ENCODE data around the gene DPYD.
"Not testable (repeated sequence)": the region's sequence is repeated elsewhere in the genome, so short reads cannot be mapped to it uniquely, and the experiment has no call there.

DPYD gene

GRCh38 chr1:97365026-97365425 lies 555.8 kb downstream of the DPYD start:
- DNase-seq (ENCODE audit: low read depth in 2 of 2) = no peak

DNA sequence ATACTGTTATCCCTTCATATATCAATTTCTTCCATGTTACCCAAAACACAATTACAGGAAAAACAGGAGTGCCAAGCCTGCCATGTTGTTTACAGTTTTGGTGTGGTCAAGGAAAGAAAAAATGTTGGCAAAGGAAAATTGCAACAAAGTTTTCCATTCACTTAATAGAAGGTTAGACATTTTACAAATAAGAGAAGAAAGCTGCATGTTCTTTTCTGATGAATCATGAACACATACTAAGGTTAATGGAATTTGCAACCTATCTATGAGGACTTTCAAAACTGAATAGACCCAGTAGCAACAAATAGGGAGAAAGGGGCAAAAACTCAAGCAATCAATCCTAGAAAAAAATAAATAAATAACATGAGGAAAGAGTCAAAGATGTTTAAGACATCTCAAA lies 556.7 kb downstream of the DPYD start:
- DNase-seq (ENCODE audit: low read depth in 2 of 2) = no peak

- no peak for DNase-seq (ENCODE audit: low read depth in 2 of 2)
These were observed 564.5 kb downstream of the DPYD start for GRCh38 chr1:97356309-97356708.

DNA sequence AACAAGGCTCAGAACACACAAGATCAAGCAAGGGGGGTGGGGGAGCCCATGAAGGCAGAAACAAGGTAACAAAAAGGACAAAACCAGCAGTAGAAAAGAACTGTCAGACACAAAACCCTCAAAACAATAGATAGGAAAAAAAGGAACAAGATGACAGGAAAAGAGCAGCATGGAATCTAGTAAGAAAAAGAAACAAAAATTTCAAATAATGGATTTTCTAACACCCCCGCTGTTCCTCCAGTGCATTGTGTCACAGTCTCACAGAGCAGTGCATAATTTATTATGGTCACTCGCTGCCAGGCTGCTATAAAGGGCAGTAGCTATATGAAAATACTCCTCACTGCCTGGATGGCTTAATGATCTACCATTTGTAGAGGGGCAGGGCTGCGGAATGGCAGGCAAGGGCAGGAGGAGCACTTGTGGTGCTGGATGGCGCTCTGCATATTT lies 567.9 kb downstream of the DPYD start:
- no peak for DNase-seq (ENCODE audit: low read depth in 2 of 2)

DNA sequence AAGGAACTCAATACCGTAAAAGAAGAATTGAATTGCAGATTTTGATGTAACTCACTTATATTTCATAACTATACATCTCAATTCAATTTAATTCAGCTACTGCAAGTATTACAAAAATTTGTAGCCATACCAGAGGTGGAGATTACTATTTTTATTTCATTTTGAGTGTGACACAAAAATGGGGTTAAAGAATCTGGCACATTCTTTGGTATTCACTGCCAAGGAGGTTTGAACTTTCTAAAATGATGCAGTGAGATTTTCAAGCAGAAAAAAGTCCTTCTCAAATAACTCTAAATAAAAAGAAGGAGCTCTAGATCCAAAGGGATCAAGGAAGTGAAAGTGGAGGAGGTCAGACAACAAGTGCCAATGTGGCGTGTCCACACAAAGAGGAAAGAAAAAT lies 569.0 kb downstream of the DPYD start:
- DNase-seq (ENCODE audit: low read depth in 2 of 2) = no peak

DNA sequence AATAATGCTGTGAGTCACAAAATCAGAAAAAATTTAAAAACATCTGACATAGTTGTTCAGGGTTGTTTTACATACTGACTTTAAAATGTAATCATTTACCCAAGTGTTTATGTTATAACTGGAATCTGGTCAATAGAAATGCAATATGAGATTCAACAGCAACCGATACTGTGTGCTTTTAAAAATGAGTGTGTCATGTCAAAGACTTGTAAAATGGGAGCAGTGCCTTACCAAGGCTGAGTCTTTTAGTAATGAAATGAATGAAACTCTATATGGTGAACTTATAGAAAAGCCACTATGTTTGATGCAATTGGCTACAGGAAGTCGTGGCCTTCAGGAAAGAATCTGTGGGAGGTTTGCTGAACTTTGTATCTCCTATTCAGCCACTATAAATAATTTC lies 570.2 kb downstream of the DPYD start:
- no peak for DNase-seq (ENCODE audit: low read depth in 2 of 2)

DNA sequence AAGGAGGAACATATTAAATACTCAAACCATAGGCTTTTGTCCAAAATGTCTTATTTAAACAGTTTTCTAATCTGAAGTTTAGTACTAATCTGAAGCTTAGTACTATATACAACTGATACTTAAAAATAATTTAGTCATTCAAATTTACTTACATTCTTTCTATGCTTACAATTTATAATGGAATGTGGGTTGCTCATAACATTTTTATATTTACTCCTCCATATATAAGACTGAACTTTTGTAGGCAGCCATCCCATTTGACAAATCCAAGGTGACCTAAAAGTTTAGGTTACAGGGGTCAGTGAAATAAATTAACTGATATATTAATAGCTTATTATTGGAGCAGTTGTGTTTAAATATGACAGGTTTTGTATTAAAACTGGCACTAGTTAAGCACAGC lies 570.6 kb downstream of the DPYD start:
- DNase-seq (ENCODE audit: low read depth in 2 of 2) = no peak

- not testable (repeated sequence) for DNase-seq (ENCODE audit: low read depth in 2 of 2)
These were observed 571.0 kb downstream of the DPYD start for GRCh38 chr1:97349794-97350193.

- no peak for DNase-seq (ENCODE audit: low read depth in 2 of 2)
These were observed 572.1 kb downstream of the DPYD start for GRCh38 chr1:97348599-97349265.

GRCh38 chr1:97340951-97341350 lies 579.9 kb downstream of the DPYD start:
- DNase-seq (ENCODE audit: low read depth in 2 of 2) = no peak

GRCh38 chr1:97338347-97338746 lies 582.5 kb downstream of the DPYD start:
- no peak for DNase-seq (ENCODE audit: low read depth in 2 of 2)

GRCh38 chr1:97337250-97338030 lies 583.4 kb downstream of the DPYD start:
- no peak for DNase-seq (ENCODE audit: low read depth in 2 of 2)

DNA sequence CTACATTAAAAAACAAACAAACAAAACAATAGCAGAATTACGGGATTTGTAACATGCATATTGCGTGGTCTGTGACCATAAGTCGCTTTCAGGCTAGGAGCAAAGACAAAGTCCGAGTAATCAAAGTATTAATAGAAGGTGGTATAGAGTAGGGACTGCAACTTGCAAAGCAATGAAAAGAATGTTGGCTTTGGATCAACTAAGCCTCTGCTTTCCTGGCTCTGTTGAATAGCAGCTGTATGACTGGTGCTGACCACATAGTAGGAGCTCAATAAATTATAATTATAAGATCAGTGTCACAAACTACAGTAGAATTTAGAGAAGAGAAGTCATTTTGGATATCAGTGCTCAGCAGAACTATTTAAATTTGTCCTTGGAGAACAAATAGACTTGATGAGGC lies 586.4 kb downstream of the DPYD start:
- no peak for DNase-seq (ENCODE audit: low read depth in 2 of 2)

DNA sequence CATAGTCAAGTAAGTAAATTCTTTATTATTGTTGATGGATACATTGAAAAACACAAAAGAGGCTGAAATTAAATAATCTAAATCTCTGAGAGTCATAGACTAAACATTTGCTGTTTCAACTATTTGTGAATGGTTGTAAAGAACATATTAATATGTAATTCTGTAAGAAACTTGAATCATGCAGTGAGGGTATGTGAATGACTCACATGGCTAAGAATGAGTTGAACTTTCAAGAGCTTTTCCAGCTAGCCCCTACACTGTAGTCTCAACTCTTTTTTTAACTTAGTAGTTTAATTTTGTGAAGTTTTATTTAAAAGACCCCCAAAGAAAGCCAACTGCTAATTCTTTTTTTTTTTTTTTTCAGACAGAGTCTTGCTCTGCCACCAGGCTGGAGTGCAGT lies 588.1 kb downstream of the DPYD start:
- DNase-seq (ENCODE audit: low read depth in 2 of 2) = no peak

DNA sequence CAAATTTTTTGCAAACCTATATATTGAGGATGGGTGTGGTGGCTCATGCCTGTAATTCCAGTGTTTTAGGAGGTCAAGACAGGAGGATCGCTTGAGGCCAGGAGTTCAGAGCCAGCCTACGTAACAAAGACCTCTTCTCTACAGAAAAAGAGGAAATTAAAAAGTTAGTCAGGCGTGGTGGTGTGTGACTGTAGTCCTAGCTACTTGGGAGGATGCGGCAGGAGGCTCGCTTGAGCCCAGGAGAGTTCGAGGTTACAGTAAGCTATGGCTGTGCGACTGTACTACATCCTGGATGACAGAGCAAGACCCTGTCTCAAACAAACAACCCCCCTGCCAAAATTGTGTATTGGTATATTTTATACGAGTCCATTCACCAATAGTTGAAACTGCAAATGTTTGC lies 589.7 kb downstream of the DPYD start:
- DNase-seq (ENCODE audit: low read depth in 2 of 2) = no peak

DNA sequence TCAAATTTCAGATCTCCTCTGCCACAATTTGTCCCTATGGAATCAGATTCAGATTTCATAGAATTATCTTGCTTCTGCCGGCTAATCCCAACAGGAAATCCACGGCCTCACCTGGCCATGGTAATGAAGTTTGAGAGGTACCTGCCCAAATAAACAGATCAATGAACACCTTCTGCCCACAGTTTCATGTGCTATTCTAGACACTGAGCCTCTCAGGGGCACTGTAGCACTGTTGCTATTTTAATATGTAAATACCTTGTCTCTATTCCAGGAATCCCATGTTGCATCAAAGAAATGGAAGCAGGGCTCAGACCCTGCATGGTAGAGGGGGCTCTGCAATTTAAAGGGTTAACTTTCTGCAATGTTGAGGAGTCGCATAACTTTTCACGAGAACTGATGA lies 606.1 kb downstream of the DPYD start:
- no peak for DNase-seq (ENCODE audit: low read depth in 2 of 2)

DNA sequence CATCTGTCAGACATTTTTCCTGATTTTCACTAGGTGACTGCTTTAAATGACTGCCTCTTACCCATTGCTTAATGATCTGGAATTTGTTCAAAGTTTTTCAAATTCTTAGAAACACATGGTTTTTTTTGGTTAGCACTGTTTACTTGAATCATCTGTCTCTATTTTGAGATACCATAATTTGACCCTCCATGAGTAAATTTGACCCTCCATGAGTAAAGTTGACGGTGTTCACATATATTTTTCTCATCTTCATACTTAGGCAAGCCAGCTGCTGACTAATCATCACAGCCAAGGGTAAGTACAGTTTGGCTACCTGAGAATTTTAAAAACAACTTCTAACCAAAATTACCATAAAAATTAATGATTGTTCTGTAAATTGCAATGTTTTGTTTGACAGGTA lies 612.7 kb downstream of the DPYD start:
- no peak for DNase-seq (ENCODE audit: low read depth in 2 of 2)

- no peak for DNase-seq (ENCODE audit: low read depth in 2 of 2)
These were observed 613.3 kb downstream of the DPYD start for GRCh38 chr1:97307568-97307967.

GRCh38 chr1:97307151-97307550 lies 613.7 kb downstream of the DPYD start:
- DNase-seq (ENCODE audit: low read depth in 2 of 2) = no peak

DNA sequence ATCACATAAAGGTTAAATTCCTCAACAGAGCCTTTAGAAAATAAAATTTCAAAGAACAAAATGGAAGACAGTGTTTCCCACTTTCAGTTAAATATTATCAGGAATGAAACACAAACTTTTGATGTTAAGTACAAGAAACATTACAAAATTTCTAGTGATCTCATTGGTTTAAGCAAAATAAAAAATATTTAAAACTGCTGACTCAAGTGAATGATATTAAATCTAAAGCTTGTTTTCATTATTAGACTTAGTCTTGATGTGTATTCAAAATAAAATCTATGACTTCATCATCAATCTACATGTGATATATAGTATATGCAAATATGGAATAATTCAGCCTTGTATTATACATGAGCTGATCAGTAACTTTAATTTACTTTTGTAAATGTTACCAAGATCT lies 614.3 kb downstream of the DPYD start:
- DNase-seq (ENCODE audit: low read depth in 2 of 2) = no peak

DNA sequence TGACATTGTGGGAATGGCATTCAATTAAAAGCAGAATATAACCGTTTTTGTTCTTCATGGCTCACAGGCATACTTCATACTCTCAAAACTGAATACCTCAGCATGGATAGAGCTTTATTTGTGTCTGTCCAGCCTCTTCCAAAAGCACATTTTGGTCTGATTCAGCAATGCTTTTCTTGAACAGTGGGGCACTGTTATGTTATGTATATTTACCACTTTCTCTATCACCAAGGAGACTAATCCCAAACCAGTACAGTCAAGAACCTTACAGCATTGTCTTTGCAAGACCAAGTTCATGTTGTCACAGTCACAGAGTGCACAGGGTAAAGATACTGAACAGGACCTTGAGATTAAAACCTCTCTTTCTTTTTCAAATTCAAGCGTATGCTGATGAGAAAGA lies 616.5 kb downstream of the DPYD start:
- no peak for DNase-seq (ENCODE audit: low read depth in 2 of 2)

DNA sequence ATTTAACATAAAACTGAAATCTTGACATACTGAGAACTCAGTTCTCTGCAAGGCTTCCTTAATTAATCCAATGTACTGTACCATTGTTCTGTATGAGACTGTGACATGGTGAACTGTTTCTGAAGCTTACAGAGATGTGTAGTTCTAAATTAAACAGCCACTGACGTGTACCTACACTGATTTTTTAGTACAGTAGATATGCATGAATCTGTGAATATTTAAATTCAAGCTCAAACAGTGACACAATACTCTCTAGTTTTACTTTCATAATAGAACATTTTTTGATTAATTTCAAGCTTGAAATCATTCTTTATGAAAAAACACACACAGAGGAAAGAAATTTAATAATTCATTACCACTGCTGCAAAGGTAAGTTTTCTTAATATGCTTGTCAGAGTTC lies 621.9 kb downstream of the DPYD start:
- no peak for DNase-seq (ENCODE audit: low read depth in 2 of 2)

DNA sequence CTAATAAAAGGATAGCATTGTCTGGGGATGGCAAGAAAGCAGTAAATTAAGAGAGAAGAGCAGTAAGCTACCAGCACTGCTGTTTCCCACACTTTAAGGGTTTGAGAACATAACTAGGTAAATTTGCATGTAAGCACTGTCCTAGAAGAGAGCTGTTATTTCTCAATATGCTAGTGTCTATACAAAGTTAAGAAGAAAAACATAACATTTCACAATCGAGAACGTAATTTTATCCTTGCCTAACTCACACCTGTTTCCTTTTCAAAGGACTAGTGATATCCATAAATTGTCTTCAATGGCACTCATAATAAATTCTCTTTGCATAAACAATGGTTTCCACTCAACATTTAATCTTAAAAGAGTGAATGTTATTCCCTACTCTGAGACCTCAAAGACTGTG lies 623.2 kb downstream of the DPYD start:
- DNase-seq (ENCODE audit: low read depth in 2 of 2) = no peak

- DNase-seq (ENCODE audit: low read depth in 2 of 2) = no peak
These were observed 638.9 kb downstream of the DPYD start for GRCh38 chr1:97281962-97282361.
